GM18499 (cell line): ENCODE results near the gene SARDH.

ENCODE experiments used
- ATAC-seq: cut with Tn5 transposase; IDR thresholded peaks from one replicate; pipeline ENCODE4 v1.9.1; 2021; ENCODE audit warnings: moderate number of reproducible peaks; ENCODE audit not compliant: insufficient read depth, unreplicated experiment

Gene SARDH

DNA sequence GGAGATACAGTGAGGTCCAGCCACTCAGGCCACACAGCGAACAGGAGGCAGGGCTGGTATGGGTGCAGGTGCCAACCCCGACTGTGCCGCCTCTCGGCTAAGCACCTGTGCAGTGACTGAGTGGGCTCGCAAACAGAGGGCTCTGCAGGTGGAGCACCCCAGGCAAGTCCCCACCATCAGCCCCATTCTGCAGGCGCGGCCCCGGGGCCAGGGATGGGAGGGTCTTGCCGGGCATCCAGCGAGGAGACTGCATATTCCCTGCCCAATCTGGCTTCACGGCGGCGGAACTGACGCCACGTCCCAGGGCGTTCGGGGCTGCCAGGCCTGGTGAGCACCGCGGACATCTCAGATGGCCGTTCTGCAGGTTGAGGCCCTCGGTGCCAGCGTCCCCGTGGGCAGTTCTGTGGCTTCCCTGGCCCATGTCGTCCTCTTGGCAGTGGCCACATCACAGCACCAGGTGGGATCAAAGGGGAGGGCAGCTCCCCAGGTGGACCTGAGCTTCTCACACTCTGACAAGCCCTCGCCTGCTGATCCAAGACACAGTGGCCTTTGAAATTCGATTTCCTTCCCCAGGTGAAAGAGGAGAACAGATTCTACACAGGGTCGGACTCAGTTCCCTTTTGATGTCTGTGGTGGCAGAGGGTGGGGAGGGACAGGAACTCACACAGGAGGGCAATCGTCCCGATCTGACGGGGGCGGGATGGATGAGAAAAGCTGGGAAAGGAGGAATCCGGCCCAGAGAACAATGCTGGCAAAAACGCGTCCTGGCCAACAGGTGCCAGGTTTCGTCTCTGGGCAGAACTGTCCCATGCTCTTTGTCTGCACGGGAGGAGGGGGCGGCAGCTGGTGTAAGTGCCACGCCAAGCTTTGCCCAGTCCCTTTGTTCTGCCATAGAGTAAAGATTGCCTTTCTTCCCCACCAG lies 83.2 kb downstream of the SARDH start:
- no peak for ATAC-seq

DNA sequence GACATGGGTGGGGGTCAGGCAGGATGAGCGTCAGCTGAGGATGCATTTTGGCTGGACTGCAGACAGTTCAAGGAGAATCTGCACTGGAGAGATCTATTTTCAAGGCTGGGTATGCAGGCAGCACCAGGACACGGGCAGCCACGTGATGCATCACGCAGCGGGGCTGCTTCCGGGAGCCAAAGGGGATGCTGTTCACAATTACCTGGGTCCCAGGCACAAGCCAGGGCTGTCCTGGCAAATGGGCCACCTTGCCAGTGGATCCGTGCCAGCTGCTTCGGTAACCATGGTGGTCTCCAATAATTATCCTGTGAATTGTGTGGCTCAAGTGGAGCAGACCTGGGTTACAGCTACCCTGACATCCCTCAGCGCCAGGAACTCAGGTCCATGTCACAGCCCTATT lies 84.5 kb downstream of the SARDH start:
- ATAC-seq, result no peak

DNA sequence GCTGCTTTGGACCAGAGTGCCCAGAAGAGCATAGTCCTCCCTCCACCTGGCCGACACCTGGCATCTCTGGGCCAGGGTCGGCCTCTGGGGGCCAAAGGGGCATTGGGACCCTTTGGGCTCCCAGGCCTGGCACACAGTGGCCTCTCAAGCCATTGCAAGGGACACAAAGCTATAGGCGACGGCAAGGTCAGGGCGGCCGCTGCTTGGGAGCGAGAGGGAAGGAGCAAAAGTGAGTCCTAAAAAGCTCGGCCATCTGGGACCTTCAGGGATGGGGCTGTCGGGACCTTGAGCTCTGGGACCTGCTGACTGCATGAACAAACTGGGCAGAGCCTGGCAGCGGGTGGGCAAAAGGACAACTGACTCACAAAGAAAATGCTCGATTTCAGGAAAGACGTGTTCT lies 88.1 kb downstream of the SARDH start:
- no peak for ATAC-seq

DNA sequence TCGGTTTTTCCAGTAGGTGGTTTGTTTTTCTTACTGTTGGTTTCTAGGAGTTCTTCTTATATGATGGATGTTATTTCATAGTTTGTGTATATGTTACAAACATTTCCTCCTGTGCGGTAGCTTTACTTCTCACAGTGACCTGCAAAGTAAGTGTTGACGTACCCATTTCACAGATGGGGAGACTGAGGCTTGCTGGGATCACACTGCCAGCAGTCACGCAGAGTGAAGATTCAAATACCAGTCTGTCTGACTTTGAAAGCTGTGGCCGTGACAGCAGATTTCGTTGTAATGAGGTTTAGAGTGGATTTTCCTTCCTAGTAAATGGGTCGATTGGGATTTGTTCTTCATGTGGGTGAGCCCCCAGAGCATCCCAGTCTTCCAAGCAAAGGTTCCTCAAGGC lies 89.0 kb downstream of the SARDH start:
- no peak for ATAC-seq

DNA sequence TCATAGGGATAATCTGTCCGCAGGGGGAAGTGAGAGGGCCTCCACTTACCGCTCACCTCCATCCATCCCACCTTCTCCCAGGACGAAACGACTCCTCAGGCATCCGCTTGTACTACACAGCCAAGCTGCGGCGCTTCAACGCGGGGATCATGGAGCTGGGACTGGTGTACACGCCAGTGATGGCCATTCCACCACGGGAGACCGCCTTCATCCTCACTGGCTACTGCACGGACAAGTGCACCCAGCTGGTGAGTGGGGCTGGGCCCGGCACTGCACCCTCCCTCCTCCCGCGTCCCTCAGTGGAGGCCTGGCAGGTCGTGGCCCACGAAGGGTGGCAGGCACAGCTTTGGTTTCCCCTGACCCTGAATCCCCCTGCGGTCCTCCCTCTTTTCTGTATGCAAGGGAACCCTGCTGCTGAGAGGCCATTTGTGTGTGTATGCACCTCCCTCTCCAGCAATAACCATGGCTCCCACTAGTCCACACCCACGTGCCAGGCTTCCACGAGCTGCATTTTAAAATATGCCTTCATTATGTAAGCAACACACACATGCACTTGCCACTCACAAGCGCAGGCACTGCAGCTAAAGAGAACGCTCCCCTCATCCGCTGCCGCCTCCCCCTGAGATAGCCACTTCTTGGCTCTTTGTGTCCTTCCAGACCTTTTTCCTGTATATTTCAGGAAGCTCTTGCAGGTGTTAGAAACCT lies 90.2 kb downstream of the SARDH start:
- ATAC-seq, result no peak

DNA sequence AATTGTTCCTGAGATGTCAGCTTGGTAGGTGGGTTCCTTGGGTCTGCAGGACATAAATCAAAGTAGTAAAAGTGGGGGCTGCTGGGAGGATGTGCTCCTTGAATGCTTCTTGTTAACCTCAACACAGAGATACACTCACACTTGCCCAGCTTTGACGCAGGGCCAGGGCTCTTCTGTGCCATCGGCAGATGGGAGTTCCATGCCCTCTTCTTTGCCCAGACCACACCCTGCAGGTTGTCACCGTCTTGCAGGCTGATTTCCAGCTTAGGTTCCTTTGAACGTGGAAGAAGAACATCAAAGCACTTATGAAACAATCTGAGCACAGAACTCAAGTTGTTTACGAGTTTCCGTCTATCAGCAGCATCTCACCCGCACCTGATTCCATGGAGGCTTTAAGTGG lies 91.0 kb downstream of the SARDH start:
- no peak for ATAC-seq

DNA sequence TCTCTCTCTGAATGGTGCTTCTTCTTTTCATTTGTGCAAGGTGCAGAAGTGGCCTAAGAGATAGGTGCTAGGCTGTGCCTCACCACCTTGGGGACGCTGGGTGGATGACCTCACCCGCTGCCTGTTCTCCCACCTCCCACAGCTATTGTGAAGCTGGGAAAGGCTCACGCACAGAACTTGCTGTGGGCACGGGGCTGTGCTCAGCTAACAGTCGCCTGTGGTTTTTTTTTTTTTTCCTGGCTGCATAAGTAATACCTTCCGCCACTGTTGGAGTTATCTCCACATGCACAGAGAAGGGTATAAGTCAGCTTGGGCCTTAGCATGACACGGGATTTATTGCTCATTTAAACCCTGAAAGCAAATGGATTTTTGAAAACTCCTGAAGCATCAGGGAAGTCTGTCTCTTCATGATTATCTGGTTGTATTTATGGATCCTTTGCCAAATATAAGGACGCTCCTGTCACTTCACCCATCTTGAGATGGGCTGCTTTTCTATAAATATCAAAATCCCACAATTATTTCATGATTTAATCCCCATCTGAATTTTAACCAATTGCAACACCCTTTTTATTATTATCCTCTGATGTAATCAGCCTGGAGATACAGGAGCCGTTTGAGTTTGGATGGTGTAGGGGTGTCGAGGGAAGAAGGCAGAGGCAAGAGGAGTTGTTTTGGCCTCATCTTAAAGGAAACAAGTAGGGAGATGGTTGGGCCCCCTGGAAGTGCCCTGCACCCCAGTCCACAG lies 93.0 kb downstream of the SARDH start:
- ATAC-seq, result no peak

DNA sequence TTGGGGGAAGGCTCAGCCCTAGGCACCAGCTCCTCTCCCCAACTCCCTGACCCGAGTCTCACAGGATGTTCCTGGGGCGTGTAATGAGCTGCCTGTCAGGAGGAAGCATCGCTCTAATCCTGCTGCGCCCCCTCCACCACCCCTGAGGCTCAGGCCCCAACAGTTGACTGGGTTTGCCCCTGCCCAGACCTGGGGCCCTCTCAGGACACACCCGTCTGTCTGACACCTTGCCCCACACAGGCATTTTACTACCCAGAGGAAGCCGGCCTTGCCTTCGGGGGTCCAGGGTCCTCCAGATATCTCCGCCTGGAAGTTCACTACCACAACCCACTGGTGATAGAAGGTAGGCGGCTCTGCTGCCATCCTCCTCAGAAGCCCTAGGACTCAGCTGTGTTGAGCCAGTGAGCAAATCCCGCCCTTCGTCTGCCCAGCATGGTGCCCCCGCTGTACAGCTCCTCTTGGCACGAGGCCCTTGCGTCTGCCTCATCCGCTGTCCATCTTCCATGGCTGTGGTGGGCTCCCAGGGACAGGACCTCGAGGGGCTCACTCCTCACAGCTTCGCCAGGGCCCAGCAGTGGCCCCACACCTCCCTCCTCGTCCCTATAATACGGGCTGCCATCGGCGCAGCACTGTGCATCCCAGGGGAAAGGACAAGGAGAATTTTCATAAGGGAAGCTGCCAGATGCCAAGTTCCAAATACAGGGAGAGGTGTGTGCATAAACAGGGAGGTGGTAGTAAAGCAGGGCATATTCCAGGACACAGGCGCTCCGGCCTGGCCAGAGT lies 94.0 kb downstream of the SARDH start:
- no peak for ATAC-seq

DNA sequence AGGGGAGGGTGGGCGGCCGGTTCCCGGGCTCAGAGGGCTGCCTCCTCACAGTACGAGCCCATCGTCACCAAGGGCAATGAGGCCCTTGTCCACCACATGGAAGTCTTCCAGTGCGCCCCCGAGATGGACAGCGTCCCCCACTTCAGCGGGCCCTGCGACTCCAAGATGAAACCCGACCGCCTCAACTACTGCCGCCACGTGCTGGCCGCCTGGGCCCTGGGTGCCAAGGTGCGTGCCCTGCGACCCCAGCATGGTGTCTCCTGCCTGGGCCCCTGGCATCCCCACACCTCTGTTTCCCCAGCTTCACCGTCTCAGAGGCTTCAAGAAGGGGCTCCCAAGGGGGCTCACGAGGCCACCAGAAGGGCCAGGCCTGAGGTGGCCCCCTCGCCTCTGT lies 94.8 kb downstream of the SARDH start:
- no peak for ATAC-seq

DNA sequence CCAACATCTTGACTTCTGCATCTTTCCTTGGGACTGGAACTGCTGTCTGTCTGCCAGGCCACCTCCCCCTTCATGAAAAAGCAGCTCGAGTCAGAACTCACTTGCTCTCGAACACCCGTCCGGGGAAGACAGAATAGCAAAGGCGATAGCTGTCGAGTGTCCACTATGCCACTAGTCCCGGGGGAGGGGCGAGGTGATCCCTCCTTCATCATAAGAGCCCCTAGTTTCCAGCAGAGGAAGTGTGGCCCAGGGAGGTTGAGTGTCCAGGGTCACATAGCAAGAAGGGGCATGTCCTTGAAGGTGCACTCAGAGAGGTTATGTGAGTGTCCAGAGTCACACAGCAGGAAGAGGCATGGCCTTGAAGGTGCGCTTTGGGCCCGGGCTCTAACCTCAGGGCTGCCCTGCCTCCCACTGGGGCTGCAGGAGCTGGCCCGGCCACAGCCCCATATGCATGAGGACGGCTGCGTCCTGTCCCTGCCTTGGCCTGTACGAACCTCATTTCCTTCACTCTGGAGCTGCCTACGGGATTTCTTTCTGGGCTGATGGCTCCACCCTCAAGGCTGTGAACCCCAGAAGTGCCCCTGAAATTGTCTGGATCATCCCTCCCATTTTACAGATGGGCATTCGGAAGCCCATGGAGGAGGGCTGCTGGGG lies 95.3 kb downstream of the SARDH start:
- no peak for ATAC-seq

DNA sequence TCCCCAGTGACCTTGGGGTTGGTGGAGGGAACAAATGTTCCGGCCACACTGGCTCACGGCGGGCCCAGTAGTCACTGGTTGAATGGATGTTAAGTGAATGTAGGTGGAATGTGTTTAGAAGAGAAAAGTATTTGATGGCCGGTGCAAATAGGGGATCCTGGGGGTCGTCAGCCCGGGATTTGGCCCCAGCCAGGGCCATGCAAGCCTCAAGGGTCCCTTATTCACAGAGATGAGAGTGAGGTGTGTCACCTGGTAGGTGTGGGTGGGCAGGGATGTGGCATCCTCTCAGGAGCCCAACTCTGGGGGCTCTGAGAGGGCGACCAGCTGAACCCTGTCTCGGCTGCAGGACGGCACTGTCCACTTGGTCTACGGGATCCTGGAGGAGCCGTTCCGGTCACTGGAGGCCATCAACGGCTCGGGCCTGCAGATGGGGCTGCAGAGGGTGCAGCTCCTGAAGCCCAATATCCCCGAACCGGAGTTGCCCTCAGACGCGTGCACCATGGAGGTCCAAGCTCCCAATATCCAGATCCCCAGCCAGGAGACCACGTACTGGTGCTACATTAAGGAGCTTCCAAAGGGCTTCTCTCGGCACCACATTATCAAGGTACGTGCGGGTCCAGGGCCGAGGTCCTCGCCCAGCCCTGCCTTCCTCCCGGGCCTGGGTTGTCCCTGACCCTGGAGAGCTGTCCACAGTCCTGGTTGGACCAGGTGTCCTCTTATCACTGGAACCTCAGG lies 96.1 kb downstream of the SARDH start:
- ATAC-seq, result no peak

DNA sequence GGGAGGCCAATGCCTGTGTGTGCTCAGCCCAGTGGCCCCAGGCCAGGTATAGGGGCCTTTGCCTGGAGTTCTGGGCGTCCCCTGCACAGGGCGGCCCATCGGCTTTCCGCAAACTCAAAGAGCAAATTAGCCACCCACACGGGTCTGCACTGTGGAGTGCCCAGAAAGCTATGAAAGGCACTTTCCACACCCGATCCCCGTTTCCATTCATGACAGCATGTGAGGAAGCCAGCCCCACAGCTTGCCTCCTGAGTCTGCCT lies 96.8 kb downstream of the SARDH start:
- no peak for ATAC-seq

DNA sequence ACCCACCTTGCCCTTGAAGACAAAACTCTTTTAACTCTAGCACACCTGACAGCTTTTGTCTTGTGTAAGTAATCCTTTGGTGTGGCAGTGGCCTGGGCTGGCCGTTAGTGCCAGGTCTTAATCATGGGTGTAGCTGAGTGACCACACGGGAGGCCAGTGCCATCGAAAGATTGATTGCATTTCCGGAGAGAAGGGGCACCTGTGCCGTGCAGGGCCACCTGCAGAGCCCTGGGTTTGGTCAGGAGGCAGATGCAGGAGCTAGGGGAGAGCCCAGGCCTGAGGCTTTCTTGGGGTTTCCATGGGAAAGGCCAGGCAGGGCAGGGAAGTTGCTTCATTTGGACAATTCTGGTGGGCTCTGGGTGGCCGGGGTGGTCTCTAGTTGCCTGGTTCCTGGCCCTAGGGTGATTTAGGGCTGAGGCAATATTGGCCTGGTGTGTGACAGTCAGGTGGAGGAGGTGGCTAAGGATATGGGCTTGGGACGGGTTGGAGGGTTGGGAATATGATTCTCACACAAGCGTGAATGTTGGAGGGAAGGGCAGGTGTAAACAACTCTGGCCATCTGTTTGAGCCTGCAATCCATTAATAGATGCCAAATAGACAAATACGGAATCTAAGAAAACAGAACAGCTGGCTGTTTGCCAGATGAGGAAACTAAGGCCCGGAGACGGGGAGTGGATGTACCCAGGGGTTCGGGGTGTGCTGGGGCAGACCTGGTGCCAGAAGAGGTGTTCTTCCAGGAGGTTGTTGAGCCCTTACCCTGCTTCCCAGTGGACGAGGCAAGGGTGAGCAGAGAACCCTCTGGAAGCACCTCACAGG lies 97.4 kb downstream of the SARDH start:
- ATAC-seq, result no peak

DNA sequence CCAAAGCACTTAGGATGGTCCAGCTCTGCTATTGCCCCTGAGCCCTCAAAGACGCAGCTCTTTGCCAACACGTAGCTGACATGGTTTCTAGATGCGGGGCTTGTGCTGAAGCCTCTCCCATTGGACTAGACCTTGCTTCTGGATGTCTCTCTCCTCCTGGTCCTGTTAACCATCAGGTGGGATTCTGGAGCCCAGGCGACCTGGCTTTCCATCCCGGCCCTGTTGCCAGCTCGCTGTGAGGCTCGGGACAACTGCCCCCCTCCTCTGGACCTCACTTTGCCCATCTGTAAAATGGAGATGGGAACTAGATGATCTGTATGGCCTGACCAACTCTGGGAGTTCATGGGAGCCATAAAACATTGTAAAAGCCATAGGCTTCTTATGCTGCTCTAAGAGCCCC lies 98.0 kb downstream of the SARDH start:
- no peak for ATAC-seq

DNA sequence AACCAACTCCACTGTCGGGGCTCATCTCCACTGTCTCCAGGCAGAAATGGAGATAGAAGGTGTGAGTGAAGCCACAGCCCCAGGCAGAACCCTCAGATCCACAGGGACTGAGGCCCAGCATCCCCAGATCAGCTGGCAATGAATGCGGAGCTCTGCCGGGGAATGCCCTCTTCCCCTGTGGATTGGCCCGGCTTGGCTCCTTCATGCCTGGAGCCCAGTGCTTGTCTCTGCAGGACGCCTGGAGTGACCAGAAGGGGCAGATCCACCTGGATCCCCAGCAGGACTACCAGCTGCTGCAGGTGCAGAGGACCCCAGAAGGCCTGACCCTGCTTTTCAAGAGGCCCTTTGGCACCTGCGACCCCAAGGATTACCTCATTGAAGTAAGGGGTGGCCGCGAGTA lies 98.5 kb downstream of the SARDH start:
- ATAC-seq, result no peak

DNA sequence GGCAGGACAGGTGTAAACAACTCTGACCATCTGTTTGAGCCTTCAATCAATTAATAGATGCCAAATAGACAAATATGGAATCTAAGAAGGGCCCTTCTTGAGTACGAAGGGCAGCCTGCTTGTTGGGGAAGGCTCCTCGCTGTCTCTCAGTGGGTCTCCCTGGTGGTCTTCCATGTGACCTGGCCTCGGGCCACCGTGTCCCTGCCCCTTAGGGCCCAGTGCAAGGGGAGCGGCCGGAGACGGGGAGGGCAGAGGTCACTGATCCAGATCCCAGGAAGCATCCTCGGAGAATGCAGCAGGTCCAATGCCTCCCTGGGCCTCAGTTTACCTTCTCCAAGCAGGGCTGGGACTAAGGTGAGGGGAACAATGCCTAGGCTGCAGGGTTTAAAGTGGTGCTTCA lies 99.4 kb downstream of the SARDH start:
- ATAC-seq, result no peak

DNA sequence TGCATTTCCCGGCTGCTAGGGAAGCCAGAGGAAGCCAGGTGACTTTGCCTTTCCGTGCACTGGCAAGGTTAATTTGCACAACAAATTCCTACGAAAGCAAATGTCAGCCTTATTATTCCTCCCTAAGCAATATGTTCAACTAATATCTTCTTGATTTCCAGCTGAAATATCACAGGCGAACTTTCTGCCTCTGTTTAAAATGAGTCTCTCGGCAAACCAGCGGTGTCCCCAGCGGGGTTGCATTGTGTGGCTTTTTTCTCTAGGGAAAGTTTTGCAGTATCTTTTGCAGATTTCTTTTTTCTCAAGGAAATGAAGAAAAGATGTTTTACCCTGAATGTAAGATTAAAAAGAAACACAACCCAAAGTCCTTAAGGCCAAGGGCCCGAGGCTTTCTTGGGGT lies 100.1 kb downstream of the SARDH start:
- no peak for ATAC-seq

DNA sequence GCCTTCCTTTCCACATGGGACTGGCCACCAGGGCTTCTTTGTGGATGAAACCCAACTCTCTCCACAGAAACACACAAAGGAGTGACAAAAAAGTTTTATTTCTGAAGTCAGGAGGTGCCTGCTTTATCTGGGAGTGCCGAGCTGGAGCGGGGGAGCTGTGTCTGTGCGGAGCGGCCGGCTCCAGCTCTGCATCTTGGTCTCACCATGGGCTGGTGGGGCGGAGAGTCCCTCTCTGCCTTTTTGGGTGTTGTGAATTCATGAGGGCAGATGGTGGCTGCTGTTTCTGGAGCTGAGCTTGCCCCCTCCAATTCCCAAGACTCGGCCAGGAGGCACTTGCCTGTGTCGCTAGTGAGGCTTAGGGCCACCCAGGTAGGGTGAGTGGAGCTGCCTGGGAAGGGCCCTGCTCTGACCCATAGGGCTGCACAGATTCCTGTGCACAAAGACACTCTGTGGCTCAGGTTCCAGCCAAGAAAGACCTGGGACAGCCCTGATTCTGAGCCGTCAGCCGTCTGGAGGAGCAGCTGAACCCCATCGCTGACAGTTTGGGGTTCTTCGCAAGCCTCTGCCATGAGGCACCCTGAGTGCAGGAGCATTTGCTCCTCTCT lies 100.6 kb downstream of the SARDH start:
- no peak for ATAC-seq
